Measurements from ENCODE around the gene EPC2. TPM values are rescaled to one million over a fixed set of nuclear protein-coding genes. Genes with fewer than 3 reads are reported as not detected.

EPC2 gene
- total and polyA plus RNA-seq, 10 of the 15 experiments (the other 5 are each of a cell fraction or from before 2014, with no cell fraction given): 2.0 to 16.5 (median 10.8) TPM

- Histone ChIP-seq H2AFZ (ENCODE audit: control insufficient read depth, low read depth, low read length) (no peak overlapping the region), H3K4me2 (ENCODE audit: control insufficient read depth, insufficient read depth) (no peak overlapping the region), H3K4me3 (no peak overlapping the region), H3K27ac (ENCODE audit: control insufficient read depth, insufficient read depth) (no peak overlapping the region), H3K36me3 (ENCODE audit: control insufficient read depth in 2 of 2, insufficient read depth in 2 of 2, low read length in 1 of 2) (no peaks in the 10 kb centered on the region), H3K27me3 (replicated peaks in 1 of 2; ENCODE audit: control insufficient read depth in 2 of 2, insufficient read depth in 2 of 2, low read length in 1 of 2) (peaks cover 0 to 4% of the 10 kb centered on the region in 2 experiments; a peak in 1 of 4 replicates), H4K20me1 (ENCODE audit: control insufficient read depth, insufficient read depth) (no peaks in the 10 kb centered on the region), H3K4me1 (ENCODE audit: control insufficient read depth, insufficient read depth, low read length) (peaks cover 16% of the 10 kb centered on the region), H3K9me3 (replicated peaks; ENCODE audit: control insufficient read depth, insufficient read depth, low read length) (no peaks in the 10 kb centered on the region; the same call in 2 of the 3 replicates), H3K79me2 (ENCODE audit: control insufficient read depth, insufficient read depth, low read length) (no peaks in the 10 kb centered on the region), H3K9ac (ENCODE audit: control insufficient read depth, insufficient read depth, low read length) (no peak overlapping the region)
- WGBS (ENCODE audit: insufficient coverage, insufficient replicate concordance, low lambda C conversion rate, missing lambda C conversion rate): 88% methylated on average over 6 of the region's 6 CpGs
- DNase-seq (ENCODE audit: low read depth, low spot score) (no peak), FAIRE-seq (no peak), ATAC-seq (no peak)
- in situ Hi-C loops (cut with MboI) (no loop called here), intact Hi-C loops (cut with micrococcal nuclease; ENCODE audit: unreplicated experiment) (loop anchor here (5.0 kb wide), 1 partner anchor 170 kb away; the partner anchor contains the start of gene EPC2)
- ChIA-PET SMC1A (ENCODE audit: uncharacterized antibody, unreplicated experiment) (no interaction called here), RAD21 (ENCODE audit: unreplicated experiment) (interaction anchor here (1.5 kb wide), 1 partner anchor 303 kb away, joined by 3 read pairs; no protein-coding TSS in a partner anchor), POLR2A (interaction anchor here (0.6 kb wide), 1 partner anchor 490 kb away, joined by 3 read pairs; no protein-coding TSS in a partner anchor), CTCF (no interaction called here)
- BruUV-seq (replicated peaks): no TSS peak
- TF ChIP-seq NFYA (IDR thresholded peaks at IDR 0.05; ENCODE audit: borderline replicate concordance, low read depth, low read length) (no peak), PRDM15 (CRISPR knock-in tag; IDR thresholded peaks at IDR 0.05) (no peak), HDAC2 (IDR thresholded peaks at IDR 0.05) (no peak)
Observed at GRCh38 chr2:148812306-148812705, 167.8 kb downstream of the EPC2 start.
